NCI-H146 treated with DMSO at 0.1 percent for 48 hours (cell line): ENCODE measurements around the gene OR7D2.
"Not testable (repeated sequence)": the region's sequence is repeated elsewhere in the genome, so short reads cannot be mapped to it uniquely, and the experiment has no call there.

Experiments used
- DNase-seq: peaks from one replicate; lab custom pipeline; 2025; ENCODE audit not compliant: unreplicated experiment; lab: John Stamatoyannopoulos, UW

The OR7D2 gene

DNA sequence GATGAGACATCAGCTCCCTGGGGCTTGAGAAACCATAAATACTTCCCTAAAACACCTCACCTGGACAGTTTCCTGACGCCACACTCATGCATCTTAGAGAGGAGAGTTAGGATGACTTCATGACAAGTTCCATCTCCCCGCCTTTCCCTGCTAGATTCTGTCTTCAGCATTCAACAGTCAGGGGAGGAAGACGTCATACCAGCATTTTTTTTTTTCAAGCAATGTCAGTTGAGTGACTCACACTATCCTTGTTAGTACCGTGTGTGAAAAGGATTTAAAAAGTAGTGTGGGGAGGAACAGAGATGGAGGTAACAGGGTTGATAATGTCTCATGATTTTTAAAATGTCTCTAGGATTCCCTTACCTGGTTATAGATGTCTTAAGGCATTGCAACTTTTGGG, at the start of gene OR7D2:
TSS of gene OR7D2 (plus strand) at position 79 of the 400 bp plus-strand sequence. CDS start 6,803 bp downstream, outside the sequence.
- no peak for DNase-seq

DNA sequence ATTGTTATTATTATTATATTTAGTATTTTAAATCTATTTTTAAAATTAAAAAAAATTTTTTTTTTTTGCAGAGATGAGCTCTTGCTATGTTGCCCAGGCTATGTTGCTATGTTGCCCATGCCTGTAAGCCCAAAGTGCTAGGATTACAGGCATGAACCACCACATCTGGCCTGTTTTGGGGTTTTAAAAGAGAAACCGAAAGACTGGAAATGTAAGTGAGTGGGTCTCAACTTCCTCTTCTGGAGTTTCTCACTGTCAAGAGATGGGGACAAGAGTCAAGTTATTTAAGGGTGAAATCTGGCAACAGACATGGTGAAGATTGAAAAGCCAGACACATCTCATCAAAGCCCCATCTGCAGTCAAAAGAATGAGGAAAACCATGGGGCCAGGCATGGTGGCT, 47.8 kb upstream of the OR7D2 start:
- no peak for DNase-seq

DNA sequence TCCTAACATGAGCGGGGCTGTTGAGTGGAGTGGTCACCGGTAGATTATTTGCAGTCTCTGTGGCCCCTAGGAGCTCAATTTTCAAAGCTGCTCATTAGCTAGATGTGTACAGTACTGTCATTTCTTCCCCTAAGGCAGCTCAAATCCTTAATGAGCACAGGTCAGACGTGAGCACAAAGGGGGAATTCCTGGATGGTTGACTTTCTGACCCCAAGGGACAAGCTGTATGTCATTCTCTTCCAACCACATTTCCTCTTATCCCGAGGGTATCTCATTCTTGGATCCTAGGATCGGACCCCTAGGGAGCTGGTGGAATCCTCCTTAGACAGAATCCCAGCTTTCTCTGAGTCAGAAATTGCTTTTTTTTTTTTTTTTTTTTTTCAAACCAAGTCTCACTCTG, 46.4 kb upstream of the OR7D2 start:
- DNase-seq, result no peak

DNA sequence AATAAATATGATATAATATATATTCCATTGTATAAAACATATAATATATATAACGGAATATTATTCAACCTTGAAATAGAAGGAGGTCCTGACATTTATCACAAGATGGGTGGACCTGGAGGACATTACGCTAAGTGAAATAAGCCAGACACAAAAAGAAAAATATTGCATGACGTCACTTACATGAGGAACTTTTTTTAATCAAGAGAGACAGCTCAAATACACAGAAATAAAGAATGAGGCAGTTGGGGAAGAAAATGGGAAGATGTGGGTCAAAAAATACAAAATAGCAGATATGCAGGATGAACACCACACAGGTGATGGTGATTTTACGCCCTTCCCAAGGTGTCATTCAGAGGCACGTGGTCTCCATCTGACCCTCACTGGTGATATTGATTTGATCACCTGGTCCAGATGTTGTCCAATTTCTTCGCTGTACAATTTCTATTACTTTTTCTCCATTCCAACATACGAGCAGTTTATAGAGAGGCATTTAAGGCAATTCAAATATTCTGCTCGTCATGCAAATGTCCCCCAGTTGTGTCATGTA, 39.1 kb upstream of the OR7D2 start:
- no peak for DNase-seq

DNA sequence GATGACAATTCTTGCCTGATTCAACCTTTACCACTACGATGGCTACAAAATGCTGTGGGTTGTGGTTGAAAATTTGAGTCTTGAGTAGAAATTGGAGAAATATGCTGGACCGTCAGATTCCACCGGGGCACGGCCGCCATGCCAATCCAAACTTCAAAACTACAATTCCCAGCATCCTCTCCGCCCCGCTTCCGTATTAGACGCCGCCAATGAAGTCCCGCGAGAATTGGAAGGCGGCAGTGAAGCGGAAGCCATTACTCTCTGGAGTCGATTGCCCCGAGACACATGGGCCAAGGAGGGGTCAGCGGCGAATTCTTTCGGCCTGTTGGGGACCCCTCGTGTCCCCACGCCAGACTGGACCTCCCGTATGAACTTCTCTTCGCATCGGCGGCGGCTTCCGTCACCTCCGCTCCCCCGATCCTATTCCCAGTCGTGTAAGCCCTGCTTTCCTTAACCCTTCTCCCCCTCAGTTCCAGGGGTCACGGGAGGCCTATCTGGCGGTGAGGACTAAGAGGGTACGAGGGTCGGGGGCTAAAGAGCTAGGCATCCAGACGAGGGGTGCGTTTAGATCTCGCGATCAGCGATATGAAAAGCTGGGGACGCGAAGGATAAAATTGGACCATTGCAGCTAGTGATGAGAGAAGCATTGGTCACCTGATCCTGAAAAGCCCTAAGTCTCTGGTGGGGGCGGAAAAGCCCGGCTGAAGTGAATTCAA, 38.5 kb upstream of the OR7D2 start, which contains the start of gene ZNF317:
TSS of gene ZNF317 (plus strand) at position 239 of the 716 bp plus-strand sequence. CDS start 15,620 bp downstream, outside the sequence.
- peak; percentile 68 for DNase-seq

DNA sequence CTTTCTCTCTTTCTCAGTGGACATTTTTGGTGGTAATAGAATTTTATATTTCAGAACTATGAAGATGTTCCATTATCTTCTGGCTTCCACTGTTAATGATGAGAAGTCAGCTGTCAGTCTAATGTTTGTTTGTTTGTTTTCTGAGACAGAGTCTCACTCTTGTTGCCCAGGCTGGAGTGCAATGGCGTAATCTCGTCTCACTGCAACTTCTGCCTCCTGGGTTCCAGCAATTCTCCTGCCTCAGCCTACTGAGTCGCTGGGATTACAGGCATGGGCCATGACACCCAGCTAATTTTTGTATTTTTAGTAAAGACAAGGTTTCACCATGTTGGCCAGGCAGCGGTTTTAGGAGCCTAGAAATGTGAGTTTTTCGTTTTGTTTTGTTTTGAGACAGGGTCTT, 33.9 kb upstream of the OR7D2 start:
- DNase-seq, result no peak

DNA sequence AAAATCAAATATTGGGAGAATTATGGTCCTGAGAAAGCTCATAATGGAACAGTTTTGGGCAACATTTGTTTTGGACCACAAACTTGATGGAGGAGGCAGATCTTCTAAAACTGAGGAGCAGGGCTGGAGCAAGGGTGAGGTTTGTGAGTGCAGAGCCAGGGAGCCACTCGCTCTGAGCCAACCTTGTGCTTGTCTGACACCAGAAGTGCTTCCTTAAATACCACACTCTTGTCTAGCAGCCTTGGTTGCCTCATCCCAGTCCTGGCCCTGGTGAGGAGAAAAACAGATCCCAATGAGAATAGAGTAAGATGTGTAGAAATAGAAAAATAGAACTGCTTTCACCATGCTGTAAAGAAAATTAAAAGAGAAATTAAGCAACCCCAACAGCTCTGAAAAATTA, 31.9 kb upstream of the OR7D2 start:
- no peak for DNase-seq

DNA sequence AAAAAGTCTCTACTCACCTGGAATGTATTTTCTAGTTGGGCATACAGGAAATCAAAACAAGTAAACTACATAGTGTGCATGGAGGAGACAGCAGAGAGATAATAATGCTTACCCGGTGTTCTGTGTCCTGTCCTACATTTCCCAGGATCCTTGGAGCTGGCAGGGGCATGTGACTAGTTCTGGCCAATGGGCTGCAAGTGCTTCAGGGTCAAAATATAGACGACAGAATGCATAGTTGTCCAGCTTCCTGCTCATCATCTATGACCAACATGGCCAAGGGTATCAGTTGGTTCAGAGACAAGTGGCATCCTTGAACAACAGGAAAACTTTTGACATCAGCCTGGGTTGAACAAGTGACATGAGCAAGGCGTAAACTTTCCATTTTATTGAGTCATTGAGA, 30.1 kb upstream of the OR7D2 start:
- no peak for DNase-seq

DNA sequence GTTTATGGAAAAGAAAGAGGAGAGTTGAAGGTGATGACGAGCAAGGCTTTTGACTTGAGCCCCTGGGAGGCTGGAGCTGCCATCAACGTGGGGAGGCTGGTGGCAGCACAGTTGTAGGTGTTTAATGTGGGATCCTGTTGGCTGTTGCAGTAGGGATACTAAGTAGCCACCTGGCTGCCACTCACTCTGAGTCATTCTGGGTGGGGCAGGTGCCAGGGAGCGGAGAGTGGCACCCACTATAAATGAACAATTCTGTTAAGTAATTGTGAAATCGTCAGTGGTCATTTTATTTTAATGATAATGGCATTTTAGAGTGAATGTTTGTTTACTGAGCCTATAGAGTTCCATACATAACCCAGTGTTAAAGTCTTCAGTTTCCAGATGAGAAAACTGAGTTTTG, 28.8 kb upstream of the OR7D2 start:
- DNase-seq, result no peak

DNA sequence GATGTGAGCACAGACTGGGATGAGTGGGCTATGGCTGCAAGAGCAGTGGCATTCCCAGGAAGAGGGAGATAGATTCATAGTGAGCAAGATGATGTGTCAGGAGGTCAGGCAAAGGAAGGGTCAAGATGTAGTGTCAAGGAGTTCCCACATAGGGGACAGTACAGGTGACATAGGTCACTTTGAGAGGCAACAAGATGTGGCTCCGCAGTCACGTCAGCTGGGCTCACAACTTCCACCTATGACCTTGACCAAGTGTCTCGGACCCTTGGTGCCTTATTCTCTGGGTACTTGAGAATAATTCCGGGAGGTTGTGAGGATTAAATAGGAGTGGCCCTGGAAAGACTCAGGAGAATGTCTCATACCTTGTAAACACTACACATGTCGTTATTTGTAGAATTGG, 28.1 kb upstream of the OR7D2 start:
- no peak for DNase-seq

DNA sequence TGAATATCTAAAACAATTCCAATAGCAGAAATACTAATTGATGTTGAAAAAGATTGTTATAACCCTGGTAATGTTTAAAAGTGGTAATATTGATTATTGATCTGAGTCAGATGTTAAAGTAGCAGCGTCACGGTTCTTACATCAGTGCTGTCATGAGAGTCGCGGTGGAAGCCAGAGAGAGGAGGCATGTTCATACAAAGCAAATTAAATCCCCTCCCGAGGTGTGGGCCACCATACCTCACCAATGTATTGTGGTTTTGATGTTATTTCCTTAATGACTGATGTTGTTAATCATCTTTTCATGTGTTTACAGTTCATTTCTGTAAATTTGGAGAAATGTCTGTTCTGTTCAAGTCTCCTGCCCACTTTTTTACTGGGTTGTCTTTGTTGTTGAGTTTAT, 27.4 kb upstream of the OR7D2 start:
- no peak for DNase-seq

DNA sequence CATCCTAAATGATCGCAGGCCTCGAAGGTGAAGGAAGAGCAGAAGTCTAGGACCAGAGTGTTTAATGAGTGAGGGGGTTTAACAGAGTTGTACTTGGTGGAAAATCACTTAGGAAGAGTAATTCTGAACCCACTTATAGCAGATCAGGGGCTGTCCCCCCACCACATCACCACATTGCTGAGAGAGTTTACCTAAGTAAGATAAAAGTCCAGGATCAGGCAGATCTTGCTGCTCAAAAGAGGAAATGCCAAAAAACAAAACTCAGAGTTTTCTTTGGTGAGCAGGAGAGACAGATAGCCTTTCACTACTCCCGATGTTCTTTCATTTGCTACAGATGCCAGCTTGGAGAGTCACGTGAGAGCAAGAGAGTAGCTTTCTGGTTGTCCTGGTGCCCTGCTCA, 23.2 kb upstream of the OR7D2 start:
- no peak for DNase-seq

DNA sequence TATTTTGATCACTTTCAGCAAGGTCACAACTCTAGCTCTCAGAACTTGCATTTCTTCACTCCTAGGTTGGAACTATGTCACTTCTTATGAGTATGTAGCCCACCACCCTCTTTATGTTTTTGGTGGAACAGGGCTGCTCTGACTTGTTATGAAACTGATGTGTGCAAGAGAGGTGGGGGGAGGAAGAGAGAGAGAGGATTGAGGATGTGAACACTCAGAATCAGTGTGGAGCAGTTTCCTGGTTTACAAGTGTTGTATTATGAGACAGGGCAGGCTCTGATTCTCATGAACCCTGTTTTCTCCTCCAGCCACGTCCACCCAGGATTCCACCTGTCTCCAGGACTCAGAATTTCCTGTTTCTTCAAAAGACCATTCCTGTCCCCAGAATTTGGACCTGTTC, 22.5 kb upstream of the OR7D2 start:
- DNase-seq, result no peak

DNA sequence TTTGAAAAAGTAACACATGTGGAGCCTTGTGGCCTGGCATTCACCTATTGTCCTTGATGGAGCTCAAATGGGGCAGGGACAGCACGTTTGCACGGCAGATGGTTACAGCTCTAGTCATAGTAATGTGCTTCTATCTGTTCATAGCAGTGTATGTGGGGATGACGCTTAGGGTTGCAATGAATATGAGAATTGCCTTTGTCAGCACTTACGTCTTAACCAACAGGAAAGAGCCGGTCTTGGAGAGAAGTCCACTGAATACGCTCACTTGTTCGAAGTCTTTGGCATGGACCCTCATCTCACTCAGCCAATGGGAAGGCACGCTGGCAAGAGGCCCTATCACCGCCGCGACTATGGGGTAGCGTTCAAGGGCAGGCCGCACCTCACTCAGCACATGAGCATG, 18.9 kb upstream of the OR7D2 start:
- DNase-seq, result no peak

DNA sequence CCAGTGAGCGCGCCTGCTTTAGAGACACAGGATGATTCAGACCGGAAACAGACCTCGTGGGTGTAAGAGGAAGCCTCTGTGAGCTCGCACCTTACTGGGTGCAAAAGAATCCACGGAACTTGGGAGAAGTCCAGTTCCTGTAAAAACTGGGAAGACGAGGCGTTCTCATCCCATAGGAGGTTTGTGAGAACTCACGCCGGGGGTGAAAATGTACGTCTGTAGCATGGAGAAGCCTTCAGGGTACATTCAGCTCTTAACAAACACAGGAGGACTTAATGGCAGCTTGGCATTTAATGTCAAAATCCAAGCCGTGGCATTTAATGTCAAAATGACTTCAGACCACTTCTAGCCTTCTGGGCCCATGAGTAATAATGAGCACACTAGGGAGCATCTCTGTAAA, 17.4 kb upstream of the OR7D2 start:
- no peak for DNase-seq

DNA sequence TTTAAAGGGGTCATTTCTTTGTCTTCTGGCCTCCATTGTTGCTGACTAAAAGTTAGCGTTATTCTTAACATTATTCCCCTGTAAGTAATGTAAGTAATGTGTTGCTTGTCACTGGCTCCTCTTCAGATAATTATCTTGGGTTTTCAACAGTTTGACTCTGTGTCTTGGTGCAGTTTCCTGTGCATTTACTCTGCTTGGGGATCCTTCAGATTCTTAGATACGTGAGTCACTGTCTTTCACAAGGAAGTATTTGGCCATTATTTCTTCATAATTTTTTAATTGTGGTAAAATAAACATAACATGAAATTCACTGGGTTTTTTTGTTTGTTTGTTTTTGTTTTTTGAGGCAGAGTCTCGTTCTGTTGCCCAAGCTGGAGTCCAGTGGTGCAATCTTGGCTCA, 13.5 kb upstream of the OR7D2 start:
- no peak for DNase-seq

DNA sequence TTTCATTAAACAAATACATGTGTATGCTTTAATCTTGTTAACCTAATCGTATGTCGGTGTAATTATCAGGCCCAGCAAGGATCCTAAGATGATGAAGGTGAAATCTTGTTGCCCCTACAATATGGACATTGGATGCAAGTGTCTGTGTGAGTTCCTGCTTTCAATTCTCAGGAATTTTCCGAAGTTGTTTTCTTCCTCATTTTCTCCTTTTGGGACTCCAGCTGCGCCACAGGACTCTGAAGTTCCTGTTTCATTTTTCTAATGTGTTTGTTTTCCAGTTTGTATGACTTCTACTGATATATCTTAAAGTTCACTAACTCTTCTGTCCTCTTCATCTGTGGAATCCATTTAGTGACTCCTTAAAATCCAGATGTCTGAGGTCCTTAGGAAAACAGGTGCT, 11.9 kb upstream of the OR7D2 start:
- DNase-seq, result no peak

DNA sequence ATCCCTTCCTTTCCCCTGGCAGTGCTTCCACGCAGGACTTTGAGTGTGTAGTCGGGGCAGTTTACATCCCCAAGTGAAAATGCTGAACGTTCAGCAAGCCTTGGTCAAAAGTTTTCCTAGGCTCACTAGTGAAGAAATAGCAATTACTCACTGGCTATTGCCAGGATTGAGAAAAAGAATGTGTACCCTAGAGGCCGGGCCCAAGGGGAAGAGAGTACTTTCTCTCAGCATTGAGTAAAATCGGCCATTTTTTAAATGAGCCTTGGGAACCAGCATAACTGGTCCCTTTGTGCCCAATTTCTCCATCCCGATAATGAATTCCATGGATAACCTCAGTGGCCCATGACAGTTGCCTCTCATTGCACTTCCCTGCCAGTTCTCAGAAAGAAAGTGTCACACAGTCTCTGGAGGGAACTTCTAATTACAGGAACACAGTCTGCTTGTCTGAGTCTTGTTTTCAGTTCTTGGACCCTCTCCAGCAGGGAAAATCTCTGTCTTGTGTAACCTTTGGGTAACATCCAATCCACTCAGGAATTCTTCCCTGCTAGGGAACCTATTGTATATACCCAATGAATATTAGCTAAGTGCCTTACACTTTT, 7.3 kb upstream of the OR7D2 start:
- no peak for DNase-seq

DNA sequence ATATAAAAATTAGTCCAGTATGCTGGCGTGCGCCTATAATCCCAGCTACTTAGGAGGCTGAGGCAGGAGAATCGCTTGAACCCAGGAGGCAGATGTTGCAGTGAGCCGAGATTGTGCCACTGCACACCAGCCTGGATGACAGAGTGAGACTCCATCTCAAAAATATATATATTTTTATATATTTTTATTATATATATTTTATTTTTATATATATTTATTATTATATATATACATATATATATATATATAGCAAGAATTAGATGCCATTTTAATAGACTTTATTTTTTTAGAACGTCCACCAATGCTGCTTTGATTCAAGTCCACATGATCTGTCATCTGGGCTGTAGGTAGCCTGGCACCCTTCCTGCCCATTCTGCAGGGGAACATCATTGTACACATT, 3.5 kb upstream of the OR7D2 start:
- DNase-seq, result no peak

DNA sequence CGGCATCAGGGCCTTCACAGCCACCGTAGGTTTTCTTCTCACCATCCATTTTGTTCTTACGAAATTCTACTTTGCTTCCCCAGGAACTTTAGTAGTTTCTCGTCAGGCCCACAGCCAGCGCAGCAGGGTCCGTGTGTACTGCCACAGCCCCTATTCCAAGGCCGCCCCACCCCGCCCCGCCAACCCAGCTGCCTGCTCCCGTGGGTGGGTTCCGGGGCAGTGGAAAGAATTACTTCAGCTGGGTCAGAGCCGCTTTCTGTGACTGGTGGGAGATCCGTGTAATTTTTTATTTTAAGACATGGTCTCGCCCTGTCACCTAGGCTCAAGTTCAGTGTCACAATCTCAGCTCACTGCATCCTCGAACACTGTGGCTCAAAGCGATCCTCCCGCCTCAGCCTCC, 4.2 kb downstream of the OR7D2 start:
- no peak for DNase-seq

DNA sequence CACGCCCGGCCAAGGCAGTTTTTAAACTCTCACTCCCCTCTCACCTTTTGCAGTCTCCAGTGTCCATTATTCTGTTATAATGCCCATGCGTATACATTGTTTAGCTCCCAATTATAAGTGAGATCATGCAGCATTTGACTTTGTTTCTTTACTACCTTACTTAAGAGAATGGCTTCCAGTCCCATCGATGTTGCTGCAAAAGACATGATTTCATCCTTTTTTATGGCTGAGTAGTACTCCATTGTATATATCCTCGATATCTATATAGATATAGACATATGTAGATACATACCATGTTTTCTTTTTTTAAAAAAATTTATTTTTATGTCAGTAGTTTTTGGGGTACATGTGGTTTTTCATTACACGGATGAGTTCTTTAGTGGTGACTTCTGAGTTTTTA, 8.4 kb downstream of the OR7D2 start:
- no peak for DNase-seq

DNA sequence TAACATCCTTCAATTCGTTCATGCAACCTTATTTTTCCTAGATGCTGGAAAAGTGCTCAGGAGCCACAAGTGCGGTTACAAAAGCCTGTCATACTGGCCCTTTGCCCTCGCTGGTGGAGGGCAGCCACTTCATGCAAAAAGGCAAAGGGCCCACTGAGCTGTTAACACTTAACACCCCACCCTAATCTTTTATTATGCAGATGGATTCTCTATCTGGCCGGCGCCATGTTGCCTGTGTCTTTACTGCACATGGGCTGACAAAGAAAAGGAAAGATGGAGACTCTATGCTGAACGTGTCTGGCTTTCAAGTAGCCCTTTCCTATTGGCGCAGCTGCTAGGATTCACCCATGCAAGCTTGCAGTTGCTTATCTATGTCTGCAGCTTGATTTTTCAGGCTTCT, 10.8 kb downstream of the OR7D2 start:
- no peak for DNase-seq

DNA sequence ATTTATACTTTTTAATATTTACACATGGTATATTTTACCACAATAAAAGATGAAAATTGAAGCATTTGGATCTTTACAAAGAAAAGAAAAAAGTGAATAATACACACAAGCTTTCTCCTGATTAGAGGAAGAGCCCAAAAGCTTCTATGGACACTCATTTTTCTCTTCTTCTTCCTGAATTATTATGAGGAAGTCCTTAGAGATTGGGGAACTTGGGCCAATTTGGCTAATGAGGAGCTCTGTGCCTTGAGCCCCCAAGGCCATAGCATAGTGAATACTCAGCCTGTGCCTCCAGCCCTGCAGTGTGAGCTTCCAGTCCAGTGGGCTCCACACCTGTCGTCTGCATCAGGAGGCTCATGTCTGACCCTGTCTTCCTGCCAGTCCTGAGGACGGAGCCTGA, 19.3 kb downstream of the OR7D2 start:
- not testable (repeated sequence) for DNase-seq
